ENCODE data around the gene SLC7A9. TPM values are rescaled to one million over a fixed set of nuclear protein-coding genes. Genes with fewer than 3 reads are reported as not detected.
"Not testable (repeated sequence)": the region's sequence is repeated elsewhere in the genome, so short reads cannot be mapped to it uniquely, and the experiment has no call there.

Gene SLC7A9
- polyA plus RNA-seq, 4 donors, result 12.7 to 15.1 (median 14.8) TPM

DNA sequence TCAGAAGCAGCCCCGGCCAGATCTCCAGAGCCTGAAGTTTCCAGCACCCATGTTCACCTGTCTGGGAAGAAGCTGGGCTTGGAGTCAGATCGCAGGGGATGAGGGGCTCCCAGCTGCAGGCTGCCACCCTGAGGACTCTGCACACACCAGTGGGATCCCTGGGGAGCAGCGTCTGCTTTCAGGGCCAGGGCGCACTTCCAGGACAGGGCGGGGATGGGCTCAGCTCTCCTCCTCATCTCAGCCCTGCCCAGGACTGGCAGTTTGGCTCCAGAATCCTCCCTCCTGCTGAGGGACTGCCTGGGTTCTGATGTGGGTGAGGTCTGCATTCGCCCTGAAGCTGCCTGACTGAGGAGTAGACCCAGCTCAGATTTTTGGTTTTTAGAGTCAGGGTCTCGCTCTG, 3.5 kb downstream of the SLC7A9 start:
- DNase-seq (ENCODE audit: low read depth in 4 of 4, low spot score in 2 of 4), result no peak

DNA sequence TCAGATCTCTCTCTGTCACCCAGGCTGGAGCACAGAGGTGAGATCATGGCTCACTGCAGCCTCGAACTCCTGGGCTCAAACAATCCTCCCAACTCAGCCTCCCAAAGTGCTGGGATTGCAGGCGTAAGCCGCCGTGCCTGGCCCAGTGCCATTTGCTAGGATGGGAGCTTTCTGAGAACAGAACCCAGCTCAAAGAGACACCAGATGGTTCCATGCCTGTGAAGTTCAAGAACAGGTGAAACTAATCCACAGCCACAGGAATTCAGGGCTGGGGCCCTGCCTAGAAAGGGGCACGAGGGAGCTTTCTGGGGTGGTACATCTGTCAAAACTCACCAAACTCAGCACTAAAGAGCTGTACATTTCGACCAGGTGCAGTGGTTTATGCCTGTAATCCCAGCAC, 4.2 kb downstream of the SLC7A9 start:
- DNase-seq (ENCODE audit: low read depth in 4 of 4, low spot score in 2 of 4), result no peak

DNA sequence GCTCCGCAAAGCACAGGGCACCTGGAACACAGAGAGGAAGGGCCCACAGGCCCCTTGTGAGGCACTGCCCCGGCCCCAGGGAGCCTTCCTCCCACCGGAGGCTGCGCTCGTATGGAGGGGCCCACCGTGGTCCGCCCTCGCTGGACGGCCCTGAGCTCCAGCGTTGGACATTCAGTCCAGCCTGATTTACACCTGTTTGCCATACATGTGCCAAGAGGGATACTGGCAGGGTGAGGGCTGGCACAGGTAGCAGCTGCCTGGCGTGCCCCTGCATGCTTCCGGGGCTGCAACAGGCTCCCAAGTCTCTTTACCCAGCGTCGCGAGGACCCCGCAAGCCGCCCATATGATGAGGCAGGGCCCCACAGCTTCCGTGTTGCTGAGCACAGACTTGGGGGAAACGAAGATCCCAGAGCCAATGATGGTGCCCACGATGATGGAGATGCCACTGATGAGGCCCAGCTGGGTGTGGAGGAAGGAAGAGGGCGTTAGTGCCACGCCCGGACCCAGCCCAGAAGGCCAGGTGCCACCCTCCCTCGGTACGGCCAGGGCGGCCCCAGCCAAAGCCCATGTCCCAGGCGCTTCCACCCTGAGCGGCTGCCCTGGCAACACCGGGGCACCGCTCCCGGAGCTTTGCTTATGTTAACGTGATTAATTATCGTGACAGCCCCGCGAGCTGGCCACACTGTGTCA, 5.1 kb downstream of the SLC7A9 start:
- DNase-seq (ENCODE audit: low read depth in 4 of 4, low spot score in 2 of 4), result no peak

- DNase-seq (ENCODE audit: low read depth in 4 of 4, low spot score in 2 of 4), result no peak
Measured at GRCh38 chr19:32863841-32864240, 5.7 kb downstream of the SLC7A9 start.

DNA sequence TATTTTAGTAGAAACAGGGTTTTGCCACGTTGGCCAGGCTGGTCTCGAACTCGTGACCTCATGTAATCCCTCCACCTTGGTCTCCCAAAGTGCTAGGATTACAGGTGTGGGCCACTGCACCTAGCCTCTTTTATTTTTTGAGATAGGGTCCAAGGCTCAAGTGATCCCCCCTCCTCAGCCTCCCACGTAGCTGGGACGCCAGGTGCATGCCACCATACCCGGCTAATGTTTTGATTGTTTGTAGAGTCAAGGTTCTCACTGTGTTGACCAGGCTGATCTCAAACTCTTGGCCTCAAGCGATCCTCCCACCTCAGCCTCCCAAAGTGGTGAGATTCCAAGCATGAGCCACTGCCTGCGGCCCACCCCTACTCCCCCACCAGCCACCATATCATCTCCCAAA, 6.3 kb downstream of the SLC7A9 start:
- no peak for DNase-seq (ENCODE audit: low read depth in 4 of 4, low spot score in 2 of 4)

DNA sequence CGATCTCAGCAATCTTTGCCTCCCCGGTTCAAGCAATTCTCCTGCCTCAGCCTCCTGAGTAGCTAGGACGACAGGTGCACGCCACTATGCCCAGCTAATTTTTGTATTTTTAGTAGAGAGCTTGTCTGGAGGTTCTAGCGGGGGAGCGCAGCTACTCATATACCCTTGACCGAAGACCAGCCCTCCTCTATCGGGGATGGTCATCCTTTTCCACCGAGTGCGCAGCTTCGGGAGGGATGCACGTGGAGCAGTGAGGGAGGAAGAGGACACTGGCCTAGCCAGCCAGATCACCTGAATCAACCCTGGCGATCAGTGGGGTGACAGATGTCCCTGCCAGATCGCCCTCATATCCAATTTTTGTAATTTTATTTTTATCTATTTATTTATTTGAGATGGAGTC, 6.8 kb downstream of the SLC7A9 start:
- no peak for DNase-seq (ENCODE audit: low read depth in 4 of 4, low spot score in 2 of 4)

DNA sequence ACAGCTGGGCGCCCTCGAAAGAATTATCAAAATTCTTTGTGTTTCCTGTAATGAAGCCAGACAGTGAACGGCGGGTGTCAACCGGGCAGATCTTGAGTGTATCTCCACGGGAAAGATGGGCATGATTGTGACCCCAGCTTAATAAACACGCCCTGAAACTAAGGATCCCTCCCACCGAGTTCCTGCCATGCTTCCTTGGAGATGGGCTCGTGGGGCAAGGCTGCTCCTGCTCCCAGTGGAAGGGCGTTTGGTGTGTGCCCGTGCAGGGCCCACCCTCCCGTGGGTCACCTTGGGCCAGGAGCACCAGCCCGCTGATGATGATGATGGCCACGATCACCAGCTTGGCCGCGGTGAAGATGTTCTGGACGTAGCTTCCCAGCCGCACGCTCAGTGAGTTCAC, 7.4 kb downstream of the SLC7A9 start:
- DNase-seq (ENCODE audit: low read depth in 4 of 4, low spot score in 2 of 4), result no peak

DNA sequence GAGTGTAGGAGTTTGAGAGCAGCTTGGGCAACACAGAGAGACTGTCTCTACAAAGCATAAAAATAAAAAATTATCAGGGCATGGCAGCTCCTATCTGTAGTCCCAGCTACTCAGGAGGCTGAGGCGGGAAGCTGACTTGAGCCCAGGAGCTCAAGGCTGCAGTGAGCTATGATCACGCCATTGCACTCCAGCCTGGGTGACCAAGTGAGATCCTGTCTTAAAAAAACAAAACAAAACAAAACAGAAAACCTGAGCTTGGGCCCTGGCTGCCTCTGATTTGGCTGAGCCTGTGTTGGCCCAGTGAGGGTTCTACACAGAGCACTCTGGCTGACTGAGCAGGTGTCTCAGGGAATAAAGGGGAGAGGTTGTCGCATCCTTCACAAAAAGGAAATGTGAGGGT, 8.0 kb downstream of the SLC7A9 start:
- no peak for DNase-seq (ENCODE audit: low read depth in 4 of 4, low spot score in 2 of 4)

DNA sequence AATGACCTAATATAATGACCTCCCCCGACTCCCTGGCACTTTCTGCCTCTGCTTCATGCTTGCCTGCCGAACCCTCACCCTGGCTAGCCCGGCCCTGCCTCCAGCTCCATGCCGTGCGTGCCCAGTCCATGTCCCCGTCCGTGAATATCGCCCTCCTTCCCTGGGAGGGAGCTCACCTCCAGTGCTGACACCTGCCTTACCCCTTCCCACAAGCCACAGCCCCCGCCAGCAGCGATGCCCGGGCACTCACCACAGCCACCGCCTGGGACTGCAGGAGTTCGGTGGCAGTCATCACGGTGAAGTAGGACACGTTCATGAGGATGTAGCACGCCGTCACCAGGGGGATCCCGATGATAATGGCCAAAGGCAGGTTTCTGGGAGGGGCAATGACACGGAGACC, 10.0 kb downstream of the SLC7A9 start:
- DNase-seq (ENCODE audit: low read depth in 4 of 4, low spot score in 2 of 4), result no peak

- DNase-seq (ENCODE audit: low read depth in 4 of 4, low spot score in 2 of 4), result no peak
Measured at GRCh38 chr19:32858559-32858958, 11.0 kb downstream of the SLC7A9 start.

DNA sequence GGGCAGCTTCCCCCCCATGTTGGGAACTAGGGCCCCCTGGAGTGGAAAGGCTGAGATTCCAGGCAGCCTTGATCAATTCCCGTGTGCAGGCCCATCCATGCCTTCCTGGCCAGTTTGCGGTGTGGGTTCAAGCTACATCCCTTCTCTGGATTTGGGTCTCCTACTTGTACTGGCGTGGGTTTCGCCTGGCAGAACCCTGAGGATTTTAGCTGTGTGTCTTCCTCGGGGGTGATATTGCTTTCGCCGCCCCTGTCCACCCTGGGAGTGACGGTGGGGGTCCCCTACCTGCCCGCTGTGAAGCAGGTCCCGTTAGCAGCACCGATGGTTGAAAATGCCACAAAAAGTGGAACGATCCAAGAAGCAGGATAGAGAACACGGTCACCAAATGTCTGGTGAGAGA, 11.4 kb downstream of the SLC7A9 start:
- no peak for DNase-seq (ENCODE audit: low read depth in 4 of 4, low spot score in 2 of 4)

DNA sequence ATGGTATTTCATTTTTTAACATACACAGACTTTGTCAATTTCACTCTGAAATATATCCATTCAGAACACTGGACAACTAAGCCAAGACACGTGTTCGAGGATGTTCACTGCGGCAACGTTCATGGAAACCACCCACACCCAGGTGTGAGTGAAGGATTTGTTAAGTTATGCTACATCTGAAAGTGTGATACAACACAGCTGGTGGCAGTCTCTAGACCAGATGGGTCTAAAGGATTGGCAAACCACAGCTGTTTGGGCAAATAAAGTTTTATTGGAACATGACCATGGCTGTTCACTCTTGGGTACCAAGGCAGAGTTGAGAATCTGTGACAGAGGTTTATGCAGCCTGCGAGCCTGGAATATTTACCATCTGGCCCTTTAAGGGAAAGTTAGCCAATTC, 12.0 kb downstream of the SLC7A9 start:
- no peak for DNase-seq (ENCODE audit: low read depth in 4 of 4, low spot score in 2 of 4)

- DNase-seq (ENCODE audit: low read depth in 4 of 4, low spot score in 2 of 4), result not testable (repeated sequence)
Measured at GRCh38 chr19:32856818-32857217, 12.7 kb downstream of the SLC7A9 start.

- no peak for DNase-seq (ENCODE audit: low read depth in 4 of 4, low spot score in 2 of 4)
Measured at GRCh38 chr19:32852216-32852615, 17.4 kb downstream of the SLC7A9 start.

GRCh38 chr19:32848035-32848434, 21.5 kb downstream of the SLC7A9 start:
- DNase-seq (ENCODE audit: low read depth in 4 of 4, low spot score in 2 of 4), result not testable (repeated sequence)

DNA sequence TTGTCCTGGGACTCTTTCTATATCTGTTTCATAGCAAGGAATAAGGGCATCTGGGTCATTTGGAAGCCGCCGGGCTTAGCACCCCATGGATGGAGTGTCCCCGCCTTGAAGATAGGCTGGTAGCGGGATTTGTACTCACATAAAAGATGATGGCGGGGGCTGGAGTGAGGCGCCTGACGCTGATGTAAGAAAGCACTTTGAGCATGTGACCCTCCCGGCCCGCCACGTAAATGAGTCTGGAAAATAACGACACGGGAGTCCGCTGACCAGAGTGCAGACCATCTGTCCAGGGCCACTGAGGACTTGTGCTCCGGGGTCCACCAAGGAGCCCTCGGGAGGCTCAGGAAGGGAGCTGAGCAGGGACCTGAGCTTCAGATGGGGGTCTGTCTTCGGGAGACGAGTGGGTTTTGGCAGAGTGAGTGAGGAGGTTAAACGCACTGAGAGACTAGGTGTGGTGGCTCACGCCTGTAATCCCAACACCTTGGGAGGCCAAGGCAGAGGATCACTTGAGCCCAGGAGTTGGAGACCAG, 25.8 kb downstream of the SLC7A9 start:
- no peak for DNase-seq (ENCODE audit: low read depth in 4 of 4, low spot score in 2 of 4)

DNA sequence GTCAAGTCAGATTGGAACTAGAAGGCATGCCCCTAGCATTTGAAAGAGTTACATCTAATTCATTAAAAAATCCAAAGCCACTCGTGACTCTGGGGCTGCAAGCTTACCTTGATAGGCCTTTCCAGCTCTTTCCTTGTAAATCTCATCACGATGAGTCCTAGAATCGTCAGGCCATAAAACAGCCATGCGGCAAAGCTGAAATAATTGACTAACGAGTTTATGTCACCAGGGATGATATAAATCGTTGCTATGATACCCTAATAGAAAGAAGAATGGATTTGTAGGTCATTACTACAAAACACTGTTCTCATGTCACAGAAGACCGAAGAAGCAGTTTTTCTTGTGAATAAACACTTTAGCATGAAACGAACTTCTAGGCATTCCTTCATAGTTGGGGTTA, 27.5 kb downstream of the SLC7A9 start:
- no peak for DNase-seq (ENCODE audit: low read depth in 4 of 4, low spot score in 2 of 4)

DNA sequence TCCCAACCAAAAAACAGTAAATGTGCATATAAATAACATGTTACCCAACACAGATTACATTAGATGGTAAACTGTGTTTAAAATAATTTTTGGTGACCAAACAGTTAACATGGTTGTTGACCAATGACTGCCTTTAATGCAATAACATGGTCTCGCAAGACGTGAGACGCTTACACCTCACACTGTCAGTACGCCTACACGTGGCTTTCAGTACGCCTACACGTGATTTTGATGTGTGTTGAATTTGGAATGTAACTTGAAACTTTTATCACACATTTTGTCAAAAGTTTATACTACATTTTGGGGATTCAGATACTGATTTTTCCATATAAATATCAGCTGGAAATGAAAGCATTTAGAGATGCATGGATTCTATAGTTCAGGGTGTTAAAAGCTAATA, 32.0 kb downstream of the SLC7A9 start:
- DNase-seq (ENCODE audit: low read depth in 4 of 4, low spot score in 2 of 4), result no peak

- not testable (repeated sequence) for DNase-seq (ENCODE audit: low read depth in 4 of 4, low spot score in 2 of 4)
Measured at GRCh38 chr19:32833388-32833787, 36.2 kb downstream of the SLC7A9 start.

DNA sequence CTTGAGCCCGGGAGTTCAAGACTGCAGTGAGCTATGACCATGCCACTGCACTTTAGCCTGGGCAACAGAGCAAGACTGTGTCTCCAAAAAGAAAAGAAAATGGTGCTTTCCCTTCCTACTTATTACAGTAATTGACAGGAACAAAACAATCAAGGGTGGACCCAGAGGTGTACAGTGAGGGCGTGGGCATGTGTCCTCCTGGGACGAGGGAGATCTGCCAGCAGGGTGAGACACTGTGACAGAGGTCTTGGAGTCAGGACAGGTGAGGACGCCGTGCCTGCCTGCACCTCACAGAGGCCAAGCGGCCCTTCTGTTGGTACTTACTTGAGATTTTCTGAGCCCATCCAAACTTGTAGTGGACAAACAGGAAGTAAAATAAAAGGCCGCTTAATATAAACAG, 36.7 kb downstream of the SLC7A9 start:
- DNase-seq (ENCODE audit: low read depth in 4 of 4, low spot score in 2 of 4), result not testable (repeated sequence)

- DNase-seq (ENCODE audit: low read depth in 4 of 4, low spot score in 2 of 4), result not testable (repeated sequence)
Measured at GRCh38 chr19:32832094-32832493, 37.5 kb downstream of the SLC7A9 start.

DNA sequence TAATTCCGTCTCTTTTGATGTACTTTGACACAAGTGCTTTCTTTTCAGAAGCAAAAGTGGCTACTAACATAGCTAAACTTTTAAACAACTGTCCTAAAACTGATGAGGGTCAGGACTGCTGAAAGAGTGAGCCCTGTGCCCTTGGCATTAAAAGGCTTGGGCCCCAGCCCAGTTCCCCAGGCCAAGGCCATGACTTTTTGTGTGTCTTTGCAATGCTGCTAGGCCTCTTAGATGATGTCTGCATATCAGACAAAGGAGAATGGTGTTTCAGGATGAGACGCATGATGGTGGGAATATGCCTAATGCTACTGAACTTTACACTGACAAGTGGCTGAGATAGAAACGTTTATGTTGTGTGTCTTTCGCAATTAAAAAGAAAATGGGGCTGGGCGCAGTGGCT, 38.0 kb downstream of the SLC7A9 start:
- DNase-seq (ENCODE audit: low read depth in 4 of 4, low spot score in 2 of 4), result no peak
